Stimulated activated CD4-positive, alpha-beta T cell treated with anti-CD3 and anti-CD28 coated beads, Interleukin-15, amount 100 ng/mL, for 24 hours (primary cell): ENCODE measurements around the gene CIPC.

Experiments
- DNase-seq: peaks from one replicate; pipeline ENCODE4 v3.0.0-alpha.2; 2020

The CIPC gene

DNA sequence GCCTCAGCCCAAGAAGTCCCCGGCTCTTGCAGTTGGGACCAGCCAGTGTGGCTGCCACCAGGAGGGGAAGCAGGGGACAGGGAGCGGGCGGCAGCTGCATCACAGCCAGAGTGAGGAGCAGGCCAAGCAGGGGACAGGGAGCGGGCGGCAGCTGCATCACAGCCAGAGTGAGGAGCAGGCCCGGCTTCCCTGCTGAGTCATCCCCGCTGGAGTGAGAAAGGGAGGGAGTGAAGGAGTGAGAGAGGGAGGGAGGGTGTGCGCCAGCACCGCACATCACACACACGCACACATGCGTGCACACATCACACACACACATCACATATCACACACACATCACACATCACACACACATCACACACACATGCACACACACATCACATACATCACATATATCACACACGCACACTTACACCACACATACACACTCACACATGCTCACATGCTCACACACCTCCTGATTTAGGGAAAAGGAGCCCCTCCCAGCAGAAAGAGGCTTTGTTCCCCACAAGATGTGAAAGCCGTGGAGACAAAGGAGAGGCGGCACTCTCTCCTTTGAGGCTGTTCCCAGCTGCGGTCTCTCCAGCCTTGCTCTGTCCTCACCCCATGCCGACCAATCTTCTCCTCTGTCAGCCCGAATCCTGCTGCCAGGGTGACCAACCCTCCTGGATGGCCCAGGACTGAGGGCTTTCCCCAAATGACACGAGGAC is 60.3 kb downstream of the CIPC start:
- no peak for DNase-seq

DNA sequence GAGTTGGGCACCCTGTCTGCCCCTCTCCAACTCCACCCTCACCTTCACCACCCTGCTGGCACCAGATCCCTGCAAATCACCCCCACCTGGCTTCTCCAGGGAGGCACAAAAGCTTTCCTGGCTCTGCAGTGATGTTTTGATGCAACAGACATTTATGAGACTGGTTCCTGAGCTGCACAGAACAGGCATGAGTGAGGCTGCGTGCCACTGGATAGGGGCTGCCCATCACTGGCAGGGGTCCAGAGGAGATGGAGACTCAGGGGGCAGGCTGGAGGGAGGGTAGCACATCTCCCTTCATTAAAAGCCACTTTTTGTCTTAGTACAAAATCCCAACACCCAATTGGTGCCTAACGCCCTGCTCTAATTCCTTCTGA is 60.8 kb downstream of the CIPC start:
- DNase-seq, result no peak

DNA sequence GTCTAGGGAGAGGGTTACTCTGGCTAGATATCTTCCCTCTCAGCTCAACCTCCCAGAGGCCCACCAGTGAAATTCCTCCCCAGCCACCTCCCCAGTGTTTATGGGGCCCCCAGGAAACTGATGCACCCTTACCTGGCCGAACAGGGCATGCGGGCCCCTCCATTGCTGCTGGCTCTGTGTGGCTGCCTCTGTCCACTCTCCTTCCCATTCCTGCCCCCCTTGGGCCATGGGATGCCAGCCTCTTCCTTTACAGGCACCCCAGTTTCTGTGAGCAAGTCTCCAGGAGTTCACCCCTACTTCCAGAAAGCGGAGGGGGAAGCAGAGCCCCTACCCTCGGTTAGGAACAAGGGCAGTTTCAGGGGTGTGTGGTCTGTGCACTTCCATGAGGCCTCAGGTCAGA is 63.0 kb downstream of the CIPC start:
- DNase-seq, result no peak
